Adrenal gland (tissue), 5 donors: ENCODE data around the gene HNRNPU.

Experiments used
- POLR2A ChIP-seq, 2 donors: fragments of 450-650 bp; IDR thresholded peaks; one replicate each; pipeline ENCODE4 v1.6.1; 2017; ENCODE audit warnings: antibody characterized with exemption in 2 of 2, mild to moderate bottlenecking in 2 of 2, moderate library complexity in 1 of 2
- TF ChIP-seq, protein P1 (sequence below), 6 experiments: fragments of 450-650 bp in 4 of 6; fragments of 200-600 bp in 2 of 6; sonication (generic) in 1 of 6; IDR thresholded peaks; 1 replicate in 5 of 6; 2 replicates in 1 of 6; pipeline versions ENCODE4 v1.5.1 to v1.8.0; 2016 to 2021; ENCODE audit warnings: antibody characterized with exemption in 6 of 6, mild to moderate bottlenecking in 2 of 6, moderate library complexity in 1 of 6
- donor health status: DM: no; HTN: no; CAD: no.

DNA sequence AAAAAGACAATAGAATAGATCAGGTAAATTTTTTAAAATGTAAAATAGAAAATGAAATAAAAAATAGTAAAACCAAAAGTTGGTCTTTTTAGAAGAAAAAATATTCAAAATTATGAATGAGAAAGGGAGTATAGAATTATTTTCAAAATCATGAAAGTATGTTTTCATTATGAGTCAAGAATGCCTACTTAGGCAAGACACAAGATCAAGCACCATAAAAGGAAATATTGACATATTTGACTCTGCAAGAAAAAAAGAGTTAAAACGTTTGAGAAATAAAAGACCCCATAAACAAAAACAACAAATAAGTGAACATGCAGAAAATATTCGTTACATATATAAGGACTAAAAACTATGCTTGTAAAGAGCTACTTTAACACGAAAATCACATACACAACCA lies 33.7 kb downstream of the HNRNPU start:
- no peak for TF ChIP-seq POLR2A (IDR thresholded peaks at IDR 0.05)
- TF ChIP-seq, protein P1, sequence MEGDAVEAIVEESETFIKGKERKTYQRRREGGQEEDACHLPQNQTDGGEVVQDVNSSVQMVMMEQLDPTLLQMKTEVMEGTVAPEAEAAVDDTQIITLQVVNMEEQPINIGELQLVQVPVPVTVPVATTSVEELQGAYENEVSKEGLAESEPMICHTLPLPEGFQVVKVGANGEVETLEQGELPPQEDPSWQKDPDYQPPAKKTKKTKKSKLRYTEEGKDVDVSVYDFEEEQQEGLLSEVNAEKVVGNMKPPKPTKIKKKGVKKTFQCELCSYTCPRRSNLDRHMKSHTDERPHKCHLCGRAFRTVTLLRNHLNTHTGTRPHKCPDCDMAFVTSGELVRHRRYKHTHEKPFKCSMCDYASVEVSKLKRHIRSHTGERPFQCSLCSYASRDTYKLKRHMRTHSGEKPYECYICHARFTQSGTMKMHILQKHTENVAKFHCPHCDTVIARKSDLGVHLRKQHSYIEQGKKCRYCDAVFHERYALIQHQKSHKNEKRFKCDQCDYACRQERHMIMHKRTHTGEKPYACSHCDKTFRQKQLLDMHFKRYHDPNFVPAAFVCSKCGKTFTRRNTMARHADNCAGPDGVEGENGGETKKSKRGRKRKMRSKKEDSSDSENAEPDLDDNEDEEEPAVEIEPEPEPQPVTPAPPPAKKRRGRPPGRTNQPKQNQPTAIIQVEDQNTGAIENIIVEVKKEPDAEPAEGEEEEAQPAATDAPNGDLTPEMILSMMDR (IDR thresholded peaks at IDR 0.05) = no peak
